Endometrium (tissue), 2 donors: ENCODE measurements around the gene BEGAIN.

Experiments used
- FAIRE-seq: peaks from 2 replicates; lab custom pipeline; 2012; peaks lifted over from hg19 to GRCh38; lab: Jason Lieb, UNC
- donor health status: control.
- donor health status: control.

The BEGAIN gene

DNA sequence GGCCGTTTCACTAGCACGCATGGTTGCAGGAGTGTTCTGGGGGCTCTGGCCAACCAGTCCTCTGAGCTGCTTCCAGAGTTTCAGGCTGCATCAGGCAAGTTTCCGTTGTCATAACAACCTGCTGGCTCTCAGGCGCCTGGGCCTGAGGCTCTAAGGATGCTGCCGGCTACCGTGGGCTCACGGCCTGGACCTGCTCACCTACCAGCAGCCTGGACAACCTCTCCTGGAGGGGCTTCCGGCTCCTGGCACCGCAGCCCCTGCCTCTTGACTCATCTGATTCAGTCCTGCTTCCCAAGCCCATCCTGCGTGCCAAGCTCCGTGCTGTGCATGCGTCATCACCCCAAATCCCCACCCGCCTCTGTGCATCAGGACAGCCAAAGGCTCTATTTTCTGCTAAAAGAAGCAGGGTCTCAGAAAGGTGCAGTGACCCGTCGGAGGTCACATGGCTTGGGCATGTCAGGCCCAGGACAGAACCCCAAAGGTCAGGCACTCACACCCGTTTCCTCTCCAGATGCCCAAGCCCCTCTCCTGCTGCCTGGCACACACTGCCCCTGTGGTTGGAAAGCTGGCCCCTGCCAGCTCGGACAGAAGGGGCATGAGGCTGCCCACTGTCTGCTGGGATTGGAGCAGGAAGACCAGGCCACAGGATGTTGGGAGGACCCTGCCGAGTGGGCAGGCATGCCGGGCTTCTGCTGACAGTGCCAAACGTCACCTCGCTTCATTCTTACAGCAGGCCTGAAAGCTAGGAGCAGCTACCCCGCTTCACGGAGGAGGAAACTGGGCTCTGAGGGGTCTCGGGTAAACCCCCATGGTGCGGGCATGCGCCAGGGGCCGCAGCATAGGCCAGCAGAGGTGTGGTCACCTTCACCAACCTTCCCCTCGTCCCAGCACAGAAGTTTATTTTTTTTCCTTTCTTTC is 5.7 kb downstream of the BEGAIN start:
- no peak for FAIRE-seq

DNA sequence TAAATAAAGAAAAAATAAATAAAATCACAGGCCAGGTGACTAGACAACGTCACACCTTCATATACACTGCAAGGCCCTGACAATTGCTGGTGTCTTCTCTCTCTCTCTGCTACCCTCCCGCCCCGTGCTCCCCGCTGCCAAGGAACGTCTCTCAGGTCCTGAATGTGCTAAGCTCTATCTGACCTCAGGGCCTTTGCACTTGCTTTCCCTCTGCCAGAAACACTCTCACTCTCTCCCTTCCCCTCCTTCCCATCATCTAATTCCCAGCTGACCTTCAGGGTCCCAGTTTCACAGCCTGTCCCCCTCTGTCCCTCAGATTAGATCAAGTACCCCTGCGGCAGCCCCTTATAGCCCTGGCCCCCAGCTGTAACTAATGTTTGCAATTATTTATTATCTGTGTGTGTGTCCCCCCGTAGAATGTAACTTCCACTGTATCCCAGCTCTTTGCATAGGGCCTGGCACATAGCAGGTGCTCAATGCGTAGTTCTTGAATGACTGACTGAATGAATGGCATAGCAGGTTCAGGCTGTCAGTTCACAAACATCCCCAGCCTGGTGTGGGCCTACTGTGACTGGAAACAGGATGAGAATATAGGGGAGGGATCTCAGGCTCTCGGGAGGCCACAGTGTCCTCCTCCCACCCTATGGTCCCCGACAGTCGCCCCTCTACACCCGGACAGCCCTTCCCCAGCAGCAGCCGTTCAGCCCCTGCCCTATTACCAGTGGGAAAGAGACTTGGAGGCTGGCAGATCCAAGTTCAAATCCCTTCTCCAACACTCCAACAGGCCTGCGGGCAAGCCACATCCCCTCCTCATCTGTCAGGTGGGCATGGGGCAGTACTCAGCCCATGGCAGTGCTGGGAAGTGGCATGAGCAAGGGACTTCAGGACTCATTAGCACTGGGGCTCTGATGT is 6.6 kb downstream of the BEGAIN start:
- FAIRE-seq, result no peak

DNA sequence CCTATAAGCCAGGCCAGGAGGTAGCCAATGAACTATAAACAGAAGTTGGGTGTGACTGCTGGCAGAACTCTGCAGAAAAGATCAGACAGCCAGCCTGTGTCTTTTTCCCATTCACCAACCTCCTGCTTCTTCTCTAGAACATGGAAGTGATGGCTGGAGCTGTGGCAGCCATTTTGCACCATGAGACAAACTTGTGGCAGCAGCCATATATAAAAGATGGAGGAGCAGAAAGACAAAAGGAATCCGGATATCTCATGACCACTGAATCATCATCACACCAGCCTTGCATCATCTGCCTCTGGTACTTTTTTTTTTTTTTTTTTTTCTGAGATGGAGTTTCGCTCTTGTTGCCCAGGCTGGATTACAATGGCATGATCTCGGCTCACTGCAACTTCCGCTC is 8.7 kb downstream of the BEGAIN start:
- FAIRE-seq, result no peak

DNA sequence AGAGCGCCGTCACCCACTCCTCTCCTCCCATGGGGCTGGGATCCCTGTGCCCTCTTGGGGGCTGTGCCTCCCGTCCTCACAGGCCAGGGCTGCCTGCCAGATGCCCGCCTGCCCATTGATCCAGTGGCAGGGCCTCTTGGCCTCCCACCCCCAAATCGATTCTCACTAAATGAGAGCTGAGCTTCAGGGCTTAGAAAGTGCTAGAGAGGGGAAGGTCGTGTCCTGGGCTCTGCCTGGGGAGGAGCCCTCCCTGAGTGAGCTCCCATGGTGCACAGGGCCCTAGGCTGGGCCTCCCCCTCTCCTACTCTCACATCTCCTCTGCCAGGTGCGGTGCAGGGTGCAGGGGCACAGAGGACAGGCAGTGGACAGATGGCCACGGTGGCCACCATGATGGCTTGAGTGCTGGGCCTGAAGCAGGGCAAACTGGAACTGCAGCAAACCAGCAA is 9.2 kb downstream of the BEGAIN start:
- FAIRE-seq, result no peak

DNA sequence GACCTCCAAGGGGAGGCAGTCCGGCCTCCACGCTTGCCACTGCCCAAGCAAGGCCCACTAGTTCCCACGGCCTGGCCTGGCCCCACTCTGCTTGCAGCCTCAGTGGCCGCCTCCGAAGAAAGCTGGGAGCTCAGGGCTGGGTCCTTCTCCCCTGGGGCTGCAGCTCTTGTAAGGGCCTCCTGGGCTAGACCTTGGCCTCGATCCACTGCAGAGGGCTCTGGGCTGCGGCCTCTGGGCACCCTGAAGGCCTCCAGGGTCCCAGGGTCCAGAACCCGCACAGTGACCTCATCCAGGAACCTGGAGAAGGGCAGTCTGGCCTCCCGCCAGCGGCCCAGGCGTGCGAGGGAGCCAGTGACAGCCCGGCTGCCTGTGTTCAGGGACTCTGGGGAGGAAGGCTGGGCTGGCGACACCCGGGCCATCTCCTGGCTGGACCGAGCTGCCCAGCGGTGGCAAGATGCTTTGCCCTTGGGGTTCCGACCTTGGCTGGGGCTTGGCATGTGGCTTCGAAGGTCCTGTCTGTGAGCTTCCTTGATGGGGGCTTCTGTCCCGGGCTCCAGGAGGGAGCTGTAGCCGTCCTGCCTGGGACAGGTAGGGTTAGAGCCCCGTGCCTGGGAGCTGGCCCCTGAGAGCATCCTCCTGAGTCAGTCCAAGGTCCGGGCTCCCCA is 9.8 kb downstream of the BEGAIN start:
- FAIRE-seq, result no peak

DNA sequence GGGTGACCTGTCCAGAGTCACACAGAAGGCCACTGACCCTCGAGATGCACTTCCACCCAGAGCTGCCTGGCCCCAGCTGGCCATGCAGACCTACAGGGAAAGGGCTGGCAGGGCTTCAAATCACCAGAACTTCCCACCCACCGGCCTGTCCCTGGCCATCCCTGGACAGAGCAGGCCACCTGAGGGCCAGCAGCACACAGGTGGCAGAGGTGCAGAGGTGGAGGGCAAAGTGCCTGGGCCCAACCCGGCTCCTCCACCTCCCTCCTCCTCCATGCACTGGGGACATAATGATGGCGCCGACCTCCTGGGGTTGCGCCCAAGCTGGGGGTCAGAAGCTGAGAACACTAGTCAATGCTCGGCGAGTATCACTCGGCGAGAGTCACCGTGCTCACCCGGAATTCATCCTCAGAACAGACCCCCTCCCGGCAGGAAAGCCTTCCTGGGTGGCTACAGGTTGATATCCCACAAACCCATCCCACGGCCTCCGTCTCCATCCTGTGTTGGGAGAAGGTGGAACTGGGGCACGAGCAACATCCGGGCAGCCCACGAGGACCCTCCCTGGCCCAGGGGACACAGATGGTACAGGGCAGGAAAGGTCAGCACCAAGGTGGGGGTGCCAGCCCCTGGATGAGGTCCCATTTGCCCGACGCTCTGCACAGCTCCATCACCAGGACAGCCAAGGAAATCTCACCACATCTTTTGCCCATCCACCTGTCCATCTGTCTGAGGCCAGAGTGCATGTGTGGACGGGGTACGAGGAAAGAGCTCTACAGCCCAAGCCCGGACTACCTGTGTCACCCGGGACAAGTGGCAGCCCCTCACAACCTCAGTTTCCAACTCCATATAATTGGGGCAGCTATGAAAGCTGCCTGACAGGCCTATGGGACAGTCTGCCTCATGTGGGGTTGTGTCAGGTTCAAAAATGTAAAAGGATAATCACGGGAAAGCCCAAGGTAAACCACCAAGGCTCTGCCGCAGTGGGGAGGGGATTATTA is 10.8 kb downstream of the BEGAIN start:
- no peak for FAIRE-seq

DNA sequence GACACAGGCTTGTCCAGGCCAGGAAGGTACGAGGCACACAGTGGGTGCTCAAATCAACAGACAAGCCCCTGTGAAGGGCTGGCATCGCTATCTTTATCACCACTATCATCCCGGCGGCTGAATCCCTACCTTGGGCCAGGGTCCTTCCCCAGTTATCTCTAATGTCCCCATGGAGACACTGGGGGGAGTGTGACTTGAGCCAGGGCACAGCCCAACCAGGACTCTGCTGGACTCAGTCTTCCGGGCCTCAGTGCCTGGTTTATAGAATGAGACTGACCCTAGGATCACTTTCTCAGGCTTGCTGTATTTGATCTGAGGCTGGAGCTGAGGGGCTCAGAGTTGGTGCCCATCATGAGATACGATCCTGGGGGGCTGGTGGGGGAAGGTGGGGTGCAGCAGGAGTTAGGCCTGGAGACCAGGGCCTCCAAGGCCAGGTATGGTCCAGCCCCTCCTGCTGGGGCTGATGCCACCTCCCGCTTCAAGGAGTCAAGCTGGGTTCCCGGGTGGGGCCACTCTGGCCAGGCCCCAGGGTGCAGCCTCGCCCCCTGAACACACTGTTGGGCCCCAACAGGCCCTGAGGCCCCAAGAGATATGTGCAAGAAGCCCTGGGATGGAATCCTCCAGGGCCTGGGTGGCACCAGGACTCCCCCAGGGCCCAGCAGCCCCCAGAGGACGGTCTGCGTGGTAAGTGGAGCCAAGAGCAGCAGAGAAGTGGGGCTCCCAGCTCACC is 11.8 kb downstream of the BEGAIN start:
- FAIRE-seq, result no peak

DNA sequence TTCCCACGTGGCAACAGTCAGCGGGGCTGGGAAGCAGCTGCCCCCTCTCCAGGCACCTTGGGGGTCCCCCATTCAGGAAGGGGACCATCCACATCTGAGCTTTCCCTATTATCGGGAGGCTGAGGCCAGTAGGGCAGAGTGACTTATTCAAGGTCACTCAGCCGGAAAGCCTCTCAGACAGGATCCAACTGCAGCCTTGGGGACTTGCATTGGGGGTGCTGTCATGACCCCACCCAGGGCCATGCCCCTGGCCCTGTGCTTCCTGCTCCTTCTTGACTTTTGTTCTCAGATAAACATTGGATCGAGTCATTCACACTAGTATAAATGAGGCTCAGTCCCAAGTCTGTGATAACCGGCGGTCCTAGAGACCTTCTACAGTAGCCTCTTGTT is 12.6 kb downstream of the BEGAIN start:
- FAIRE-seq, result no peak

DNA sequence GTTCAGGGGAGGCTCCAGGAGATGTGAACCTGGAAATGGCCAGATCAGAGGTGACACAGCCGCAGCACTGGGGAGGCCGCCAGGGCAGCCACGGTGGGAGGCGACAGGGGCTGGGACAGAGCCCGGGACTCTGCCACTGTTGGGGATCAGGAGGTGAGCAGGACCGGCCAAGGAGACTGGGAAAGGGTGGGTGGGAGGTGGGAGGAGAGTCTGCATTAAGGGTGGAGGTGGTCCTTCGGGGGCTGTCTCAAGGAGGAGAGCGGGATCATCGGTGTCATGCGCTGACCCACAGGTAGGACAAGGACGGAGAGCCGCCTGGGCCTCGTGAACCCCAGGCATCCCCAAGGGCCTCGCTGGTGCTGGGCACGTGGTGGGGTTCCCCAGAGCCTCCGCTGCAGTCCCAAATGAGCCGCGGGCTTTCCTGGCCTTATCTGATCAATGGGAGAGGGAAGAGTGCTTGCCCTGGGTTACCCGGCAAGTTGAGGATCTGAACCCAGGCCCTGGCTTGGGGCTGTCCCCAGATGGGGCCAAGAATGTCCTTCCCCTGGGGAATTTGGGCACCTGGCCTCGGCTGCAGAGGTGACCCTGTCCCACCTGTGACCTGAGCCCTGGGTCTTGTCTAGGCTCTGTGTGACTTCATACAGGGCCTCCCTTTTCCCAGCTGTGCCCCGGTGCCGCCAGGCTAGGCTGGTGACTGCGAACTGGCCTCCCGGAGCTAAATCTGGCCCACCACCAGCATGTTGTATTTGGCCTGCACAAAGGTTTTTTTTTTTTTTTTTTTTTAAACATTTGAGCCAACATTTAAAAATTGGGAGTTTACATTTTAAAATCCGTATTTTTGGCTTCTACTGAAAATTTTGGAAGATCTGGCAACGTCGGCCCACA is 13.2 kb downstream of the BEGAIN start:
- FAIRE-seq, result no peak

DNA sequence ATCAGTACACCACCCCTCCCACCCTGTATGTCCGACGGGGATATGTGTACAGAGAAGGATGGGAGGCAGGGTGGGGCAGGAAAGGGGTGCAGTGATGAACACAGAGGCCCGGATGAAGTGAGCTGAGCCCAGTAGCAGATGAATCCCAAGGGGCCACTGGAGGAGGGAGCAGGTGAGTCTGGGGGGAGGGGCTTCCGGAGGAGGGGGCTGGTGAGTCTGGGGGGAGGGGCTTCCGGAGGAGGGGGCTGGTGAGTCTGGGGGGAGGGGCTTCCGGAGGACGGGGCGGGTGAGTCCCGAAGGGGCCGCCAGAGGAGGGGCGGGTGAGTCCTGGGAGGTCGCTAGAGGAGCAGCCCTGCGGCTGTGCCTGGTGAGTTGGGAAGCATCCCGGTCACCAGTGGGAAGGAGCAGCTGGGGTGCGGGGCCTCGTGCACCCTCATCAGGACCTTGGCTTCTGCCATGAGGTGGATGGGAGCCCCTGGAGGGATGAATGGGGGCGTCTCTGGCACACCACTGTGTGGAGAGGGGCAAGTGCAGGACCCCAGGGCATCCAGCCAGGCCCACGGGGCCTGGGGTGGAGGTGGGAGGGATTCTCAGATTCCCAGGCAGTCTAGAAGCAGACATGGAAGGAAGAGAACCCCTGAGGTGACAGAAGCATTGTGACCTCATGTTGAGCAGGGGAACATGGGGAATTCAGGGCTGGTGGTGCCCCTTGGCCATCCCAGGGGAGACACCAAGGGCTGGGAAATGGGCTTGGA is 14.0 kb downstream of the BEGAIN start:
- FAIRE-seq, result no peak

DNA sequence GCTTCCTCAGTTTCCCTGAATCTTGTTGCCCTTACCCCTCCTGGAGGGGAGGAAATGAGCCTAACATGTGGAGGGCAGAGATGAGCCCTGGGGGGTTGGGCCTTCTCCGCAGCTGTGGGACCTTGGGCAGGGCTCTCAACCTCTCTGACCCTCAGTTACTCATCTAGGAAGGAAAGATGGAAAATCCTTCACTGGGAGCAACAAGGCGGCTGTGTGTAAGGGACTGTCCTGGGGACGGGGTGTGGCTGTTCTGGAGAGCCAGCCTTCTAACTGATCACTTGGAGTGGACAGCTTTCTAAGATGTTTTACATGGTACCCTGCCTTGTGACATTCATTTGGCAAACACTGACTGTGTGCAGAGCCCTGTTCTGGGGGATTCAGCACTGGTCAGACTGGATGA is 14.7 kb downstream of the BEGAIN start:
- no peak for FAIRE-seq

DNA sequence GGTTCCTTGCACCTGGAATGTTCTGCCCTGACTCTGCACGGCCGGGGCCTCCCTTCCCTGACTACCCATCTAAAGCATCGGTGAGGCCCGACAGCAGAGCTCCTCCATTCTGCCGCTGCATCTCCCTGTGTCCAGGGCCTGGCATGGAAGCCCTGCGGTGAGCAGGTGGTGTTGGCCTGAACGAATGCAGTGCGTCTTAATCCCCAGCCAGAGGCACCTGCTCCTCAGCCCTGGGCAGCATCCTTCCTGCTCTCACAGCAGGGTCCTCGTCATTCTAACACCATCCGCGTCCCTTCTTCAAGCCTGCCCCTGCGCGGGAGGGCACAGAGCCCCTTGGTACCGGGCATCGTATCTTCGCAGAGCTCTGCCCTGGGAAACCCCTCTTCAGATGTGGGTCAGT is 15.4 kb downstream of the BEGAIN start:
- no peak for FAIRE-seq

DNA sequence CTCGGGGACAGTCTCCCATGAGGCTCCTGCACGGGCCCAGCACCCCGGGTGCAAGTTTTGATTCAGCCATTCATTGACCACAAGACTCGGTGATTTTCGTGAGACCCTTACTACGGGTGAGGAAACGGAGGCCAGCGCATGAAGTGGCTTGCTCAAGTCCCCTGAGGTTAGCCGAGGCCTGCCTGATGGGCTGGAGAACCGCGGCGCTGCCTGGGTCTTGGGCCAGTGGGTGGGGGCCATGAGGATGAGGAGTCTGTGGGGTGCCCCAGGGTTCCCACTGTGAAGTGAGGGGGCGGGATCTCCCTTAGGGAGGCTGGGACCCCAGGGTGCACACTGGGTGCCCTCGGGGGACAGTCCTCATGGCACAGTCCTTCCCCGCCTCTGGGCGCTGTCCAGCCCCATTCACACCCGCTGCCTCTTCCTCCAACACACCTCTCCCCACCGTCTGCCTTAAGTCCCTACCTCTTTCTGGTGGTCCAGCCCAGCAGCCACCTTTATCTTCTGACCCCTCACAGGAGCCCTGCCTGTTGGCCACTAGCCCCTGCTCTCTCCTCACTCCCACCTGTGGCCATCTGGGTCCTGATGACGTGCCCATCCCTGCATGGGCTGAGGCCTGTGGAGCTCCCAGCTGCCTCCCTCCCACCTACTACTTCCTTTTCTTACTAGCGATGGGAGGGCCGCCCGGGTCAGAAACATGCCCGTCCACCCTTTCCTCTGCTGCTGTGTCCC is 16.3 kb downstream of the BEGAIN start:
- no peak for FAIRE-seq

DNA sequence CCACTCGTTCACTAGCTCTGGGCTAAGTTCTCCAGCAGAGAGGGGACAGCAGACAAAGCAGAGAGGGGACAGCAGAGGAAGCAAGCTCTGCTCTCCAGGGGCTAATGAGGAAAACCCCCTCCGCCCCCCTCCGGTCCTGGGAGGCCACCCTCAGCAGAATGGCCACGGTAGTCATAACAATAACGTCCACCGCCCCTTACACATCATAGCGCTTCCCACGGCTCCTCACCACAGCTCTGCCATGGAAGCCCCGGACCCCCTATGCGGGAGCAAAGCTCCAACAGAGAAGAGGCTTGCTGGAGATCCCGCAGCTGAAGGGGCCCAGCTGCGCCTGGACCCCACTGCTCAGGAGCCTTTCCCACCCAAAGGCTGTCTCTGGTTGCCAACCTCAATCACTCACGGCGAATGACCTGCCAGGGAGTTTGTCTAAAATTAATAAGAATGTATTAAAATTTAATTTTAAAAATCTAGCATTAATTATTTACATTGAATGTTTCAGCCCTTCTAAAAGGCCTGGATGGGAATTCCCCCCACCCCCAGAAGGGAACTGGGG is 17.4 kb downstream of the BEGAIN start:
- no peak for FAIRE-seq

DNA sequence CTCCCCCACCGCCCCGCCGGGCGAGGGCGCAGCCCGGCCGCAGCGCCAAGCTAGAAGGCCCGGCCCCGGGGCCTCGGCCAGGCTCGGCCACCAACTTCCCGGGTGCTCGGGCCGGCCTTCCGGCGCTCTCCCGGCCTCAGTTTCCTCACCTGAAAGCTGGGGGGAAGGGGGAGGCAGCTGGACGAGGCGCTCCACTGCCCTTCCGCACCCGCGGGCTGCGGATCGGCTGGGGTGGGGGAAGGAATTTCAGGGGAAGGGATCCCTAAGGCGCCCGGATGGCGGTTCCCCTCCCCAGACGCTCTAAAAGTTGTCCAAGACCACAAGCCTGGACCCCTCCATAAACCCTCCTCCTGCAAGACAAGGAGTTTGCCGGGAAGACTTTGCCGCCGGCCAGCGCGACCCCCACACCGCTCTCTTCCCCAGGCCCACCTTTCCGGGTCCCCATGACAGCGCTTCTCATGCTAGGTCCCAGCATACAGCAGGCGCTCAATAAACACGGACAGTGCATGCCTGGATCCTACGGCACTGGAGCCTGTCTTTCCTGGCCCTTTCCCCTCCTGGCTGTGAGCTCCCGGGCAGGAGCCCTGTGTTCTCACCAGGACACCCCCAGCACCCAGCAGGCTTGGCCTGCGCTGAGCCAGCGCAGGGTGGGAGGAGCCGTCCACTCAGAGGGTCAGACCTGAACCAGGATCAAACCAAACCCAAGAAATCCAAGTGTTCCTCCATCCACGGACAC is 18.1 kb downstream of the BEGAIN start:
- FAIRE-seq, result no peak

DNA sequence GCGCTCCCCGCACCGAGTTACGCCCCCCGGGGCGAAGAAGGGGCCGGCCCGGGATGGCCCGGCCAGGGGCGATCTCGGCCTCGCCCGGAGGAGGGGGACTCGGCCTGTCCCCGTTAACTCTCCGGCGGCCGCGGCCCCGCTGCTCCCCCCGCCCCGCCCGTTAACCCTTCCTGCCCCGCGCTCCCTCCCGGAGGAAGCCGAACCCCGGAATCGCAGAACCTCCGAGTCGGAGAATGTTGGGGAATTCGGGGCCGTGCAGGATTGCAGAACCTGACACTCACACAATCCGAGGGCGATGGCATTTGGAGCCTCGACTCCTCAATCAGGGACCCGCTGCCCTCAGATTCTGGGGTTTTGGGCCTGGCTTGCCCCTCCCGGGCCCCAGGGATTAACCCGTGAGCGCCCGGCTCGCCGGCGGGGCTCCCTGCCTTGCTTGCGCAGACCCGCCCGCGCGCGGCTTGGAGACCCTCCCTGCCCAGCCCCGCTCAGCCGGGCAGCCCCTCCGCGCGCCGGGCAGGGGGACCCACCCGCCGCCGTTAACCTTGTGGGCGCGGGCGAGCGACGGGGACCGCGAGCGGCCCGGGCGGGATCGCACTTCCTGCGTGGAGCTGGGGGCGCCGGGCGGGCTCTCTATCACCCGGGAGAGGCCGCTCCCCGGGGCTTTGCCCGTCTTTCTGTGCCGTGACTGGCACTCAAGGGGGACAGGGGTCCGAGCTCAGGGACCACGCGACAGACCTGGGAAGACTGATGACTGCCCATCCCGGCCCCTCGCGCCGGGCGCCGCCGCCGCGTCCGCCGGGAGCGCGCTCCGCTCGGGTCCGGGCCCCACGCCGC is 18.8 kb downstream of the BEGAIN start:
- no peak for FAIRE-seq
